GM18526 (cell line): ENCODE data around the gene NLRC3.

Source experiments
- POLR2A ChIP-seq: IDR thresholded peaks from 3 replicates; pipeline ENCODE4 v1.6.1; 2011; ENCODE audit not compliant: insufficient read length; ENCODE audit errors: extremely low read depth

NLRC3 gene

DNA sequence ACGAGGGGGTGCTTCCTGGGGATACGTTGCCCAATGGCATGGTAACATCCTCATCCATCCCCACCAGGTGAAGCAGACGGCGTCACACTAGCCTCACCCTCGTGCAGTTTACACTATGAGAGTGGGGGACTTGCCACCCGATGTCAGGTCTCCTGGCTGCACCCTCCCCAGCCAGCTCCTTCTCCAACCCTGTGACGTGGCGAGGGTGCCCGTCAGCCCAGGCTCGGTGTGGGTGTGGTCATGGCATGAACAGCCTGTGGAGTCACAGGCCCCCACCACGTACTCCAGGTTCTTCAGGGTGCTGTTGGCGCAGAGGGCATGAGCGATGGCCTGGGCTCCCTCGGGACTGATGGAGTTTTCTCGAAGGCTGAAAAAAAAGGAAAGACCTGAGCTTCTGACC lies 28.3 kb downstream of the NLRC3 start:
- TF ChIP-seq POLR2A: no peak

DNA sequence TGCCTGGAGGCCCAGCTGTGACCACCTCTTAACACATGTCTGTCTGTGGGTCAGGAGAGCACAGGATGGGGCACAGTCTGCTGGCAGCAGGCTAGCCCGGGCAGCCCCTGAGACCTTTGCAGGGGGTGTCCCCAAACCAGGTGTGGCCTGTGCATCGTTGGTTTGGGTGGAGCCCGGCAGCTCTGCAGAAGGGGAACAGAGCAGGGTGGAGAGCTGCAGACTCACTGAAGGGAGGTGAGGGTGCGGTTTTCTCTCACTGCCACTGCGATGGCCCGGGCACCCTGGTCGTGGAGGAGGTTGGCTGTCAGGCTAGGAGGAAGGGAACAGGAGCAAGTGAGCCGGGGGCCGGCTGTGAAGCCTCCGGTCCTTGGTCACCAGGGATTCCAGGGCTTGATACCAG lies 28.8 kb downstream of the NLRC3 start:
- TF ChIP-seq POLR2A: no peak

DNA sequence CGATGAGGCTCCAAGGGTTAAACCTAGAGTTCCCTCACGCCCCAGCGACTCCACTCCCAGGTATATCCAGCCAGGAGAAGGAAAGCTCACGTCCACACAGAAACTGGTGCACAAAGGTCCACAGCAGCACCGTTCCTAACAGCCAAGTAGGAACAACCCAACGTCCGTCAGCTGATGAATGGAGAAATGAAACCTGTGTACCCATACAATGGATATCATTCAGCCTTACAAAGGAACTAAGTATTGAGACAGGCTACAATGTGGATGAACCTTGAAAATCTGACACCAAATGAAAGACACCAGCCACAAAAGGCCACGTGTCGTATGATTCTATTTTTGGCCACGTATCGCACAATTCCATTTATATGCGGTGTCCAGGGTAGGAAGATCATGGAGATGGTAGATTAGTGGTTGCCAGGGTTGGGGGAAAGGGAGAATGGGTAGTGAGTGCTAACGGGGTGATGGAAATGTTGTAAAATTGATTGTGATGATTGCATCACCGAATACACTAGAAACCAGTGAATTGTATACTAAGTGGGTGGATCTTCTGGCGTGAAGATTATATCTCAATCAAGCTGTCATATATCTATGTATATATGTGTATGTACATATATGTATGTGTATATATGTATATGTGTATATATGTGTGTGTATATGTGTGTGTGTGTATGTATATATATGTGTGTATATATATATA lies 30.1 kb downstream of the NLRC3 start:
- TF ChIP-seq POLR2A: no peak

DNA sequence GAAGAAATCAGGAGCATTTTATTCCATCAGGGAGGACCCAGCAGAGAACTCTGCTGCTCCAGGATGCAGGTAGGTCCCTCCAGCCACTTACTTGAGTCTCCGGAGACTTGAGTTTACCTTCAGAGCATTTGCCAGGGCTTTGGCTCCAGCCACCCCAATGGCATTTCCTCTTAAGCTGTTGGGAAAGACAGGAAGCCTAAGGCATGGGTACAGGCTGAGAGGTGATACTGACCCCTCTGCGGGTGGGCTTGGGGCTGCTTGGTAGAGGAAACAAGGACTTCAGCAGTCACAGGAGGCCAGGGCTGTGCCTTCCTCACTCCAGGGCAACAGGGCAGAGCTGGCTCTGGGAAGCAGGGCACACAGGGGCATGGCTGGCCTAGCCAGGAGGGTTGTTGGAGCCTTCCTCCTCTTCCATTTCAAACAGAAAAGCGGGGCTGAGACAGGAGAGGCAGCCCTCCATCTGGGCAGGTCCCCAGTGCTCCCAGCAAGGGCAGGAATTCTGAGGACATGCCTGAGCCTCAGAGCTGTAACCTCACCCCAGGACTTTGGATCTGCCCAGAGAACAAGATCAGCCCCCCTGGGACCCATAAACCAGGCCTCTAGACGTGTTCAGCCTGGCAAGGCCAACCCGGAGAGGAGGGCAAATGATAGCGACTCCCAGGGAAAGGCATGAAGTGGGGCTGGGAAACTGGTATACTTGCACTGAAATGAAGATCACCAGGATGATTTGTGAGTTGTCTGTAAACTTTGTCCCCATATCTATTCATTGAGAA lies 34.4 kb downstream of the NLRC3 start:
- no peak for TF ChIP-seq POLR2A

DNA sequence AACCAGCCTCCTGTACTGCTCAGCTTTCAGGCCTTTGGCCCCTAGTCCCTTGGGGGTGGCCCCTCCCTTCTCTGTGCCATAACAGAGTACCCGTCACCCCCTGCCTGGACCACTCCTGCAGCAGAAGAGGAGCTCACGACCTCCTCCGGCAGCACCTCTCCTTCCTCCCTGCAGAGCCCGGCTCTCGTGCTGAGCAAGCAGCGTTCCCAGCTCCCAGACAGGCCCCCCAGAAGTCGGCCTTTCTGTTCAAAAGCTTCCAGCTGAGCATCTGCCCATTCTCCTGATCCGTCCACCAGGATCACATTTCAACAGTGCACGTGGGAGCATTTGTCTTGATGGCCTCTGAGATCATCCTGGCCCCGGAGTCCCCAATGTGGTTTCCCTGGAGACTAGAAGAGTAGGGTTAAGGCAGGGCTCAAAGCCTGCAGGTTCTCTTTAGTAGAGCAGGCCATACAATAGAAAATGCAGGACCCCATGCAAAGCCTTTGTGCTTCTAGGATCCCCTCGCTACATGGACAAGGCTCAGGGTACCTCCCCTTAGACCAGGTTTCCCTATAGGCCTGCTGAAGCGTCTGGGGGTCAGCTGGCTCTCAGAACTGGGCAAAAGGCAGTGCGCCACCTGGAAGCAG lies 35.6 kb downstream of the NLRC3 start:
- TF ChIP-seq POLR2A: no peak

DNA sequence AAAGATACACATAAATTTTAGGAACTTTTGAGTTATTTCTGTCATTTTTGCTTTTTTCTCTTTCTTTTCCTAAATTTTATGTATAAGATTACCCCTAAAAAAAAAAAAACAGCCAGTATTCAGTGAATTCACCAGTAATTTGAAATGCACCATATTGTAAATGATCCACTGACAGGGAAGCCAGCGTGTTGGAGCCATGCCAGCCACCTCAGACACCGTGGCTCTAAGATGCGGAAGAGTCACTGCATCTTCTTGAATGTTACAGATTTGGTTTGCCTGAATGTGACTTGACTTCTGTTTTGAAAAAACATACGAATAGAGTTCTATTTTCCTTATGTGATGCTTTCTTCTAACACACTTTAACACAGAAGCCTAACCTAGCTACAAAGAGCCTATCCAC lies 39.0 kb downstream of the NLRC3 start:
- TF ChIP-seq POLR2A: no peak

DNA sequence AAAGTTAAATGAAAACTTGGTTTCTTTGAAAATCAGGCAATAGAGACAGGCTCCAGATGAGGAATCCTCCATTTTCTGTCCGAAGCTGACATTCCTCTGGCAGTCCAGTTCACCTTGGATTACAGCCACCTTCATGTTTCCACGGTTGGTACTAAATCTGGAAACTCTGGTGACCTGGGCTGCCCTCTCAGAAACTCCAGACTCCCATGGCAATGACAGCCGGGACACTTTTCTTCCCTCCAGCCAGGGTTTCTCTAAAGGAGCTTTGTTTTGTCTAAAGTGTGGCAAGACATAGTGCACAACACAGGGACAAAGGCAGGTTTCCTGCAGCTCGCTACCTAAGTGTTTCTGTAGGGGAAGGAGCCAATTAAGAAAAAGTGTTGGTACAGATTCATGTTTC lies 40.4 kb downstream of the NLRC3 start:
- no peak for TF ChIP-seq POLR2A

DNA sequence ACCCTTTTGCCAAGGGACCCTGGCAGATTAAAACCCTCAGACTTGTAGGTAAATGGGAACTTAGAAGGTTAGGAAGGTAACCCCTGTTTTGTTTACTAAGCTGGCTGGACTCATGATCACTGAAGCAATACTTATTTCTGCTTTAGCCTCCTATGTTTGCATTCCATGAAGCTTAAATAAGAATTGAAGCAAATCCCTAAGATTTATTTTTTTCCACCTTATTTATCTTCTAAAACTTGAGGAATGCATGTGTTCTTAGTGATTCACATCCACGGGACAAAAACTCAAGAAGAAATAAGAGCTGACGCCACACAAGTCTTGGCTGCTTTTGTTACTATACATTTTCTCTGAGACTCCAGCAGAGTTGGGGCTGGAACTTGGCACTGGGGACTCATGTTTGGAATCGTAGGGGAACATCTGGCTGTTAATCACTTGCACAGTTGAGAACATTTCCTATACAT lies 40.9 kb downstream of the NLRC3 start:
- TF ChIP-seq POLR2A: no peak

DNA sequence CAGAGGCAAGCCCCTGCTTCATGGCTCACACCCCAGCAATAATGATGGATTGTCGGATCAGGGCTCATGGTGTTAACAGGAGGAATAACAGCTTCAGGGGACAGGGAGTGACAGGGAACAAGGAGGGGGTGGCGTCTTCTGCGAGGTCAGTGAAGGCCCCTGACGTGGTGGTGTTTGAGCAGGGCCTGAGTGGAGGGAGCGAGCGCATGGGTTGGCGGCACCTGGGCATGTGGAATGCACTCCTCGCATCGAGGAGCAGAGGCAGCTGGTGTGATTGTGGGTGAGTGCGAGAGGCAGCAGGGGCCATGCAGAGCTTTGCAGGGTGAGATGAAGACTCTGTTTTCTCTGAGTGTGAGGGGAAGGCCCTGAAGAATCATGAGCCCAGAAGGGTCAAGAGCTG lies 43.1 kb downstream of the NLRC3 start:
- TF ChIP-seq POLR2A: no peak

DNA sequence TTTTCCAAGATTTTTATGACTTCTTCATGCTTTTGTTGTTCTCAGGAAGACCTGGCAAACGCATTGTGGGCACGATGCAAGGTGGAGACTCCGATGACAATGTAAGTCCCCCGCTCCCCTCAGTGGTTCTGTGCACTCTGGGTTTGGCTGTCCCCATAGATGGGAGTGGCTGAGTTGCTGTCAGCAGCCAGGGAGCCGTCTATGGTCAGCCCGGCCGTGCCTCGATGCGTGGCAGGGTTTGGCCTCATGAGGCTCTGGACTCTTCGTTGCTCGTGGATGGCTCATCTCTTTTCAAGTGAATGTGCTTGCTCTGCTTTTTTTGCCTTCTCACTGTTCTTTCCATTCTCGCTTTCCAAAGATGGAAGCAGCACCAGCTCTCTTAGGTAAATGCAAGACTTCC lies 44.5 kb downstream of the NLRC3 start:
- TF ChIP-seq POLR2A: no peak

DNA sequence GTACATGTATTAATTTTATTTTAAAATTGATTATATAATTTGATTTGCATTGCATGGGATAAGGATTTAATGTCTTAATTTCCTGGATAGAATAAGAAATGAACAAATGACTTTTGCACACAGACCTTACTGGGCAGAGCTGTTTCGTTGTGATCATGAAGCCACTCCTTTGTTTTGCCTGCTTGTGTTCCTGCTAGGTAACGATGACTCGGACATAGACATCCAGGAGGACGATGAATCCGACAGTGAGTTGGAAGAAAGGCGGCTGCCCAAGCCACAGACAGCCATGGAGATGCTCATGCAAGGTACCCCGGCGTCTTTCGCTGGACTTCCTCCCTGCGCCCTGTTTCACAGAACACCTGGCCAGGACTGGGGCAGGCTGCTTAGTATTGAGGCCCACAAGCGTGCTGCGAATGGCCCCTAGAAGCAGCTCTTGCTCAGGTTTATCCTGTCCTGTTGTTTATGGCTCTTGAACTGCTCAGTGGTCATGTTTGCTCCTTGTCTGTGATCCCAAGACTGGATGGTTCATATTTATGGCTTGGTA lies 46.8 kb downstream of the NLRC3 start:
- TF ChIP-seq POLR2A: no peak

DNA sequence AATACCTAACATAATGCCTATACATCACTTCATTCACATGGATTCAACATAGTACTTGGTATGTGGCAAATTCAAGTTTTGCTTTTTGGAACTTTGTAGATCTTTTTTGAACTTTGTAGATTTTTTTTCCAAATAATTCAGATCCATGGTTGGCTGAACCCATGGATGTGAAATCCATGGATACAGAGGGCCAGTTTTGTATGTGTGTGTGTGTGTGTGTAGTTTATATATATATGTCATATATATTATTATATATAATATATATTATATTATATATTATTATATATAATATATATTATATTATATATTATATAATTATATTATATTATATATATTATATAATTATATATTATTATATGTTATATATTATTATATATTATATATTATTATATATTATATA lies 48.0 kb downstream of the NLRC3 start:
- no peak for TF ChIP-seq POLR2A

DNA sequence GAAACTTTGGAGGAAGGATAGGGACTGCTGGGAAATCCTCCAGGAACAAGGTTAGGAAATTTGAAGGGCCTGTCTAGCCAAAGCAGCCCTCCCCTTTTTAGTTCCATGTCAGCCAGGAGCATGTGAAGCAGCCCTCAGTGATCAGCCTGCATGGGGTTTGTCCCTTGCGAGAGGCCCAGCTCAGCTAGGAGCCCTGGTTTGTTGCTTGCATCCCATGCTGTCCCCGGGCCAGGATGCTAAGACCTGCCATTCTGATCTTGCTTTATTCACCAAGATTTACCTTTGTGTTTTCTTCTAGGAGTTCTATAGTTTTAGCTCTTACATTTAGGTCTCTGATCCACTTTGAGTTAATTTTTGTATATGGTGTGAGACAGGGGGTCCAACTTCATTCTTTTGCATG lies 48.8 kb downstream of the NLRC3 start:
- no peak for TF ChIP-seq POLR2A

DNA sequence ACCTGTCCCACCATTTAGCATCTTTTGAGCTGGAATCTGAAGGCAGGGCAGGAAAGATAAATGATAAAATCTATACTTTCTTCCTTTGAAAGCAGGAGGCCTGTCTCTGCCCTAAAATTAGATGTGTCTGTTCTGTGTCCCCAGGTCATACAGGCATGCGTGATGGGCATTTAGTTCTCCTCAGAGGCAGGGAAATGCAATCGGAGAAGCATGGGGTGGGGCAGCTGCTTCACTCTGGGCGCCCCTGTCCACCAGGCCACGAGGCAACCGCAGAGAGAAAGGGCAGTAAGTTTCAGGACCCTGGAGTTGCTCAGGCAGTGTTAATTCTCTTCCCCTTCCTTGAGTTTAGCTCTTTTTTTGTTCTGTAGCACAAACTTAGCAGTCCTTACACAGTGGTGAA lies 51.3 kb downstream of the NLRC3 start:
- TF ChIP-seq POLR2A: no peak

DNA sequence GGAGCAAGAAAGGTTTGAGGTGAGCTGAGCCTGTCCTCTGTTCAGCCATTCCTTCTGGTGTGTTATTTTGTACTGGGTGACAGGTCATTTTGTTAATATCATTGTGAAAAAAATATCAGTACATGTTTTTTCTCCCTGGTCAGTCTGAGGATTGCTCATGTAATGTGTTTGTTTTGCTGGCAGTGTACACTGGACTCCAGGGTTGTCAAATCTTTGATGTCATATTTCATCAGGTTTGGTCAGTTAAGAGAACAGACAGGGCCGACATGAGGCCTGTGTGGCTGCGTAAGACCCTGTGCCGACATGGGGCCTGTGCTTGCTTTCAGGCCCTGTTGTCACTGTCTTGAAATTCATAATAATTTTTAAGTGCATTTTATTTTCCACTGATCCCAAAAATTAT lies 53.9 kb downstream of the NLRC3 start:
- no peak for TF ChIP-seq POLR2A

DNA sequence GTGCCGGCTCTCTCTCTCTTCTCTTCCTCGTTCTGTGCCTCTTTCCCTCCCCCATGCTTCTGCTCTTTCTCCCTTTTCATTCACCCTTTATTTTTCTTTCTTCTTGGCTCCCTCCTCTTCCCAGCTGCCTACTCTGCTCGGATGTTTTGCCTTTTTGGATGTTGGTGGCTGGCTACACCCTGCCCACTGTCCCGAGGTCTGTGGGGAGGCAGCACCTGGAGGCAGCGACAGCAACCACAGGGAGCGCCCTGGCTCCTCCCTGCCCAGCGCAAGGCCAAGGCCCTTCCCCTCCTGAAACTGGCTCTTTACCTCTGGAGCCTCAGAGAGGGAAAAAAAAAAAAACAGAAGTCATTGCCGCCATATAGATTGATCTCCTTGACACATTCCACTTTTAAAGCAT lies 56.4 kb downstream of the NLRC3 start:
- no peak for TF ChIP-seq POLR2A

DNA sequence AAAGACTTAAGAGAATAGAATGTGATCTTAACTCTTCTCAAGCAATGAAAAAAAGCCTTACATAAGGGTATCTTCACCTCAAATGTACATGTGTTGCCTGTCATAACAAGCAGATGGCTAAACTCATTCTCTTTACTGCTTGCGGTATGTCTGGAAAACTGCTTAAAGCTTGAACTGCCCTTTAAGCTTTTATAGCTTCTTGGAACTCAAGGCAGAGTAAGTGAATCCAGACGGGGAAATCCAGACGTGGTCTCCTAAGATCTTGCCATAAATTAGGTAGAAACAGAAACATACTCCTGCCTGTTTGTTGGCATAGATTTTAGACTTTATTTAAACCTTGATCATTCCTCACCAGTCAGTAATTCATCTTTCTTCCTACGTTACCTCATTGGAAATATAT lies 56.8 kb downstream of the NLRC3 start:
- TF ChIP-seq POLR2A: no peak

DNA sequence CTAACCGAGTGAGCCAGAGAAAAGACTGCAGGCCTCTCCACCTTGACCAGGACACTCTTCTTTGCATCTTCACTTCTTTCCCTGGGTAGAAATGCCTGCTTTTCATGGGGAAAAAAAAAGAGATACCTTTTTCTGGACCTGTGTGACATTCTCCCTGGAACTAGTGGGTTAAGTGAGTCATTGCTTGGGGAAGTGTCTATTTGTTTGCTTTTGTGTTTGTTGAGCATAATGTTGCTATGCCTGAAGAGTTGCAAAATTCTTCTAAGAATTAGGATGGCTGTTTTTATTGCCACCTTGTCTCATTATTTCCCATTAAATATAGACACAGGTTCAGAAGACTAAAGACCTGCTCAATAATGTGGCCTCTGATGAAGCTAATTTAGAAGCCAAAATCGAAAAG lies 57.6 kb downstream of the NLRC3 start:
- TF ChIP-seq POLR2A: no peak
